ENCODE results near the gene NR2C1.

The NR2C1 gene

GRCh38 chr12:95089462-95089861, 16.0 kb upstream of the NR2C1 start:
- H3K4me3 ChIP-seq (ENCODE audit: low read depth, low read length): no peak overlapping the region
- TF ChIP-seq POLR2A (IDR thresholded peaks at IDR 0.05; ENCODE audit: extremely low read depth, insufficient read length) (no peak), CTCF (IDR thresholded peaks at IDR 0.05; ENCODE audit: low read depth, low read length) (no peak), MYC (IDR thresholded peaks at IDR 0.05; ENCODE audit: low read depth, low read length) (no peak), MAX (IDR thresholded peaks at IDR 0.05; ENCODE audit: low read depth, low read length) (no peak)
- no peak for DNase-seq (ENCODE audit: low read depth)

GRCh38 chr12:95088379-95088778, 15.0 kb upstream of the NR2C1 start:
- H3K4me3 ChIP-seq (ENCODE audit: low read depth, low read length): no peak overlapping the region
- TF ChIP-seq CTCF (IDR thresholded peaks at IDR 0.05; ENCODE audit: low read depth, low read length) (no peak), POLR2A (IDR thresholded peaks at IDR 0.05; ENCODE audit: extremely low read depth, insufficient read length) (no peak), MAX (IDR thresholded peaks at IDR 0.05; ENCODE audit: low read depth, low read length) (no peak), MYC (IDR thresholded peaks at IDR 0.05; ENCODE audit: low read depth, low read length) (no peak)
- DNase-seq (ENCODE audit: low read depth): no peak

GRCh38 chr12:95085612-95086011, 12.2 kb upstream of the NR2C1 start:
- H3K4me3 ChIP-seq (ENCODE audit: low read depth, low read length): no peak overlapping the region
- no peak for TF ChIP-seq POLR2A (IDR thresholded peaks at IDR 0.05; ENCODE audit: extremely low read depth, insufficient read length)
- no peak for TF ChIP-seq CTCF (IDR thresholded peaks at IDR 0.05; ENCODE audit: low read depth, low read length)
- TF ChIP-seq MYC (IDR thresholded peaks at IDR 0.05; ENCODE audit: low read depth, low read length): no peak
- no peak for TF ChIP-seq MAX (IDR thresholded peaks at IDR 0.05; ENCODE audit: low read depth, low read length)
- DNase-seq (ENCODE audit: low read depth): no peak

- no peak overlapping the region for H3K4me3 ChIP-seq (ENCODE audit: low read depth, low read length)
- no peak for DNase-seq (ENCODE audit: low read depth)
These were observed 10.5 kb upstream of the NR2C1 start for GRCh38 chr12:95083938-95084337.

GRCh38 chr12:95083471-95083870, 10.1 kb upstream of the NR2C1 start:
- DNase-seq (ENCODE audit: low read depth): no peak
- TF ChIP-seq MYC (IDR thresholded peaks at IDR 0.05; ENCODE audit: low read depth, low read length): no peak
- TF ChIP-seq CTCF (IDR thresholded peaks at IDR 0.05; ENCODE audit: low read depth, low read length): no peak
- TF ChIP-seq MAX (IDR thresholded peaks at IDR 0.05; ENCODE audit: low read depth, low read length): no peak
- no peak for TF ChIP-seq POLR2A (IDR thresholded peaks at IDR 0.05; ENCODE audit: extremely low read depth, insufficient read length)
- no peak overlapping the region for H3K4me3 ChIP-seq (ENCODE audit: low read depth, low read length)

More at GRCh38 chr12:95083938-95084337, 10.5 kb upstream of the NR2C1 start:
- TF ChIP-seq MYC (IDR thresholded peaks at IDR 0.05; ENCODE audit: low read depth, low read length) (no peak), POLR2A (IDR thresholded peaks at IDR 0.05; ENCODE audit: extremely low read depth, insufficient read length) (no peak), CTCF (IDR thresholded peaks at IDR 0.05; ENCODE audit: low read depth, low read length) (no peak), MAX (IDR thresholded peaks at IDR 0.05; ENCODE audit: low read depth, low read length) (no peak)

GRCh38 chr12:95077341-95077740, 3.9 kb upstream of the NR2C1 start:
- no peak for TF ChIP-seq POLR2A (IDR thresholded peaks at IDR 0.05; ENCODE audit: extremely low read depth, insufficient read length)
- no peak for TF ChIP-seq MAX (IDR thresholded peaks at IDR 0.05; ENCODE audit: low read depth, low read length)
- no peak for TF ChIP-seq CTCF (IDR thresholded peaks at IDR 0.05; ENCODE audit: low read depth, low read length)
- no peak for TF ChIP-seq MYC (IDR thresholded peaks at IDR 0.05; ENCODE audit: low read depth, low read length)
- no peak for DNase-seq (ENCODE audit: low read depth)
- no peak overlapping the region for H3K4me3 ChIP-seq (ENCODE audit: low read depth, low read length)

All from NB4 (cell line).